K562 (cell line): ENCODE results near the gene UBE2G2. TPM values are rescaled to one million over a fixed set of nuclear protein-coding genes. Genes with fewer than 3 reads are reported as not detected.
A peak's percentile ranks its signal among the peaks of the same experiment; 100 is the strongest.

Experiments used
- ATAC-seq: fragments of 200-7000 bp; cut with Tn5 transposase; 3 replicates; pipeline ENCODE4 v1.9.1; 2020; ENCODE audit warnings: moderate library complexity
- BruUV-seq: library from RNA; stranded (reverse); fragments of 400-500 nt; replicated peaks from 2 replicates; lab custom pipeline; 2021; lab: Mats Ljungman, UMichigan
- CTCF ChIA-PET: fragments of 300-600 bp; formaldehyde crosslinking; extraction: SDS; loops from one replicate; lab custom pipeline; 2021; ENCODE audit warnings: low intra/inter-chr PET ratio; lab: Yijun Ruan, JAX
- POLR2A ChIA-PET: fragments of 300-600, 350-650 bp; sonication (Branson Sonifier 250); formaldehyde crosslinking; extraction: SDS; loops from one replicate; lab custom pipeline; 2021; ENCODE audit warnings: antibody characterized with exemption, inconsistent platforms; lab: Yijun Ruan, JAX
- DNase-seq, 4 experiments: peaks; one replicate each; pipeline versions ENCODE4 v3.0.0 to v3.0.0-alpha.2; 2011 to 2018; ENCODE audit warnings: low spot score in 3 of 4, mixed read lengths in 3 of 4; ENCODE audit errors: extremely low read depth in 1 of 4
- FAIRE-seq: peaks from 2 replicates; lab custom pipeline; 2011; peaks lifted over from hg19 to GRCh38; lab: Jason Lieb, UNC
- H2AFZ ChIP-seq: 2 replicates; pipeline ENCODE4 v1.6.0; 2011; ENCODE audit warnings: low read depth, low read length, control low read depth, inconsistent platforms
- H3K27ac ChIP-seq: fragments of 200-600 bp; 3 replicates; pipeline ENCODE4 v1.8.0; 2011; ENCODE audit warnings: low read depth, mild to moderate bottlenecking, control low read depth, inconsistent platforms, low read length, moderate library complexity, mixed read lengths; ENCODE audit errors: extremely low read depth
- H3K27me3 ChIP-seq, 2 experiments: fragments of 300-600 bp in 1 of 2; 2 replicates in 1 of 2; 3 replicates in 1 of 2; pipeline versions ENCODE4 v1.6.0 to v1.8.0; 2011; ENCODE audit warnings: inconsistent platforms in 2 of 2, low read length in 2 of 2, mild to moderate bottlenecking in 1 of 2, mixed read lengths in 1 of 2, moderate library complexity in 1 of 2; ENCODE audit not compliant: control insufficient read depth in 2 of 2, insufficient read depth in 2 of 2
- H3K36me3 ChIP-seq: fragments of 300-600 bp; 3 replicates; pipeline ENCODE4 v1.8.0; 2011; ENCODE audit warnings: mild to moderate bottlenecking, low read length, inconsistent platforms; ENCODE audit not compliant: control insufficient read depth, insufficient read depth
- H3K4me1 ChIP-seq, 2 experiments: fragments of 200-600 bp in 1 of 2; replicated peaks in 1 of 2; 2 replicates in 1 of 2; 3 replicates in 1 of 2; pipeline versions ENCODE4 v1.5.1 to v1.8.0; 2011; ENCODE audit warnings: inconsistent platforms in 2 of 2, low read length in 2 of 2, mild to moderate bottlenecking in 1 of 2, mixed read lengths in 1 of 2, moderate library complexity in 1 of 2; ENCODE audit not compliant: control insufficient read depth in 2 of 2, insufficient read depth in 2 of 2
- H3K4me2 ChIP-seq: 2 replicates; pipeline ENCODE4 v1.6.1; 2011; ENCODE audit warnings: low read length, control low read depth, inconsistent platforms, mixed read lengths; ENCODE audit not compliant: insufficient read depth
- H3K4me3 ChIP-seq: fragments of 200-600 bp; sonication (generic), shearing (Covaris generic); 2 replicates; pipeline ENCODE4 v1.5.1; 2016; ENCODE audit warnings: control low read depth, inconsistent platforms
- H3K79me2 ChIP-seq: fragments of 200-600 bp; 3 replicates; pipeline ENCODE4 v1.8.0; 2011; ENCODE audit warnings: low read length, inconsistent platforms; ENCODE audit not compliant: control insufficient read depth, insufficient read depth
- H3K9ac ChIP-seq, 2 experiments: 2 replicates each; pipeline versions ENCODE4 v1.6.0 to v1.6.1; 2011; ENCODE audit warnings: low read depth in 2 of 2, low read length in 2 of 2, control low read depth in 1 of 2, inconsistent platforms in 1 of 2, mild to moderate bottlenecking in 1 of 2, mixed read lengths in 1 of 2; ENCODE audit not compliant: insufficient read depth in 1 of 2
- H3K9me1 ChIP-seq: one replicate; pipeline ENCODE4 v1.6.0; 2011; ENCODE audit warnings: inconsistent platforms, mild to moderate bottlenecking, low read length, moderate library complexity; ENCODE audit not compliant: control insufficient read depth, insufficient read depth
- H3K9me3 ChIP-seq: replicated peaks from 2 replicates; pipeline ENCODE4 v1.5.1; 2011; ENCODE audit warnings: low read depth, low read length, inconsistent platforms; ENCODE audit not compliant: control insufficient read depth, insufficient read depth
- H4K20me1 ChIP-seq: replicated peaks from 2 replicates; pipeline ENCODE4 v1.6.1; 2011; ENCODE audit warnings: low read length, inconsistent platforms, mixed read lengths; ENCODE audit not compliant: control insufficient read depth, insufficient read depth
- ARID1B ChIP-seq: fragments of 450-650 bp; IDR thresholded peaks from 2 replicates; pipeline ENCODE4 v1.6.1; 2016; ENCODE audit warnings: antibody characterized with exemption, mild to moderate bottlenecking, inconsistent platforms
- ATF7 ChIP-seq: fragments of 450-650 bp; IDR thresholded peaks from 2 replicates; pipeline ENCODE4 v1.7.1; 2014; ENCODE audit warnings: mild to moderate bottlenecking, moderate library complexity
- CBX2 ChIP-seq: fragments of 200-600 bp; sonication (generic); IDR thresholded peaks from one replicate; pipeline ENCODE4 v1.6.1; 2012; ENCODE audit warnings: mild to moderate bottlenecking, low read length, inconsistent platforms; ENCODE audit not compliant: insufficient read depth, poor library complexity, severe bottlenecking
- CXXC5 ChIP-seq: fragments of 250-450 bp; sonication (Bioruptor Pico); IDR thresholded peaks from 2 replicates; pipeline ENCODE4 v1.8.0; 2022; ENCODE audit warnings: inconsistent platforms, mild to moderate bottlenecking, moderate library complexity
- FOSL1 ChIP-seq: fragments of 200-800 bp; sonication (Bioruptor generic); conservative IDR thresholded peaks from 2 replicates; pipeline ENCODE4 v1.6.1; 2016; ENCODE audit warnings: missing genetic modification characterization, missing compliant biosample characterization
- GATAD2B ChIP-seq: fragments of 450-650 bp; IDR thresholded peaks from 2 replicates; pipeline ENCODE4 v1.6.1; 2017; ENCODE audit warnings: mild to moderate bottlenecking, borderline replicate concordance
- GTF2E2 ChIP-seq: fragments of 200-800 bp; sonication (Bioruptor generic); IDR thresholded peaks from 2 replicates; pipeline ENCODE4 v1.6.1; 2016; ENCODE audit warnings: missing genetic modification characterization, missing compliant biosample characterization
- NR2C1 ChIP-seq, 2 experiments: fragments of 450-650 bp; IDR thresholded peaks; 2 replicates each; pipeline ENCODE4 v1.6.1; 2017; ENCODE audit warnings: mild to moderate bottlenecking in 2 of 2, antibody characterized with exemption in 1 of 2, inconsistent platforms in 1 of 2, missing compliant biosample characterization in 1 of 2, missing genetic modification characterization in 1 of 2
- NR2C2 ChIP-seq, 2 experiments: fragments of 200-800 bp in 1 of 2; sonication (Bioruptor generic) in 1 of 2; sonication (generic) in 1 of 2; formaldehyde crosslinking in 1 of 2; IDR thresholded peaks; 2 replicates each; pipeline versions ENCODE4 v1.6.1 to v1.8.0; 2016 to 2022; ENCODE audit warnings: mild to moderate bottlenecking in 1 of 2, missing compliant biosample characterization in 1 of 2, missing genetic modification characterization in 1 of 2, missing genetic modification reagents in 1 of 2
- SMARCA4 ChIP-seq: fragments of 450-650 bp; IDR thresholded peaks from 2 replicates; pipeline ENCODE4 v1.6.1; 2016
- ZNF592 ChIP-seq: fragments of 450-650 bp; IDR thresholded peaks from 2 replicates; pipeline ENCODE4 v1.6.1; 2017; ENCODE audit warnings: antibody characterized with exemption, mild to moderate bottlenecking
- ZNF766 ChIP-seq: fragments of 200-800 bp; sonication (Bioruptor generic); conservative IDR thresholded peaks from 2 replicates; pipeline ENCODE4 v1.6.1; 2016; ENCODE audit warnings: missing genetic modification characterization, missing compliant biosample characterization
- WGBS: fragments of 100-300 bp; shearing (Covaris generic); methylation state at CpG from one replicate; pipeline ENCODE4 v1.1.6; 2016; ENCODE audit warnings: low coverage, mixed read lengths; ENCODE audit not compliant: insufficient coverage; ENCODE audit errors: missing lambda C conversion rate; 5-methylcytosine and 5-hydroxymethylcytosine counted together
- in situ Hi-C: fragments of 300-500 bp; cut with MboI; formaldehyde crosslinking; loops from 4 replicates; pipeline ENCODE4 v1.15.0; 2018; ENCODE audit warnings: inconsistent platforms, mixed read lengths
- intact Hi-C: fragments of 100-400 bp; cut with micrococcal nuclease; formaldehyde crosslinking; loops from 2 replicates; pipeline ENCODE4 v1.14.2; 2022
- polyA plus RNA-seq, 8 experiments: library from polyadenylated mRNA; depleted of rRNA in 4 of 8; stranded (reverse) in 5 of 8; unstranded in 3 of 8; fragments of >200 nt; fragmentation: Nextera tagmentation in 2 of 8; fragmentation: Illumina TruSeq in 1 of 8; extraction: Ambion mirVana in 2 of 8; extraction: Trizol in 1 of 8; gene quantifications; 2 replicates each; pipeline versions ENCODE4 v1.2.1 to v1.2.3, GENCODE V29; 2011 to 2014; ENCODE audit warnings: inconsistent platforms in 1 of 8, missing spikeins in 1 of 8
- total RNA-seq, 7 experiments: library from RNA; depleted of rRNA in 6 of 7; stranded (reverse); fragments of >200 nt in 6 of 7; fragmentation: Illumina TruSeq in 2 of 7; extraction: Trizol in 2 of 7; gene quantifications; 2 replicates each; pipeline versions ENCODE4 v1.2.1 to v1.2.3, GENCODE V29; 2011 to 2021; ENCODE audit warnings: low replicate concordance in 1 of 7
- TF ChIP-seq, protein P1 (sequence below): fragments of 250-450 bp; sonication (Bioruptor Pico); IDR thresholded peaks from 2 replicates; pipeline ENCODE4 v1.5.0; 2022; ENCODE audit warnings: mild to moderate bottlenecking

UBE2G2 gene
- total and polyA plus RNA-seq, 9 of the 15 experiments (the other 6 are each of a cell fraction or from before 2014, with no cell fraction given): 47.5 to 225 (median 140) TPM

DNA sequence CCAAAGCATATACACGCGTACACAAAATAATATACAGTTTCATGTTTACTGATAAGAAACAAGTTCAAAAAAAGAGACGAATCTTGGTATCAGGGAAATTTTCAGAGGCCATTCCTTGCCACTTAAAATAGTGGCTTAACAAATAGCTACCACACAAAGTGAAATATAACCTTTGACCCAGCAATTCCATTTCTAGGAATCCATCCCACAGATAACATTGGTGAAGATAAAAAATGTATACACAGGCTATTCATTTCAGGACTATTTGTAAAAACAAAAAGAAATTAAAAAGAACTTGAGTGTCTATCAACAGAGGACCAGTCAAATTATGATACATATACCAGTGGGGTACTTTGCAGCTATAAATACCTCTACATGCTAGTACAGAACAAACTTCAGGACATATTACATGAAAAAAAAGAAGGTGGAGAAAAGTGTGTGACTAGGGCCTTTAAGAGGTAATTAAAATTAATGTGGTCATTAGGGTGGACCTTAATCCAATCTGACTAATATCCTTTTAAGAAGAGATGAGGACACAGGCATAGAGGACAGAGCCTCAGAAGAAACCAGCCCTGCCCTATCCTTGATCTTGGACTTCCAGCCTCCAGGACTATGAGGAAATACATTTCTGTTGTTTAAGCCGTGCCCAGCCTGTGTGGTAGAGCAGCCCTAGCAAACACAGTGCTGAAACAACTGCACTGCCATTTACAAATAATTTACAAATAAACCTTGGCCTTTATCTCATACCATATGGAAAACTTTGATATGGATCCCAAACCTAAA is 7.8 kb downstream of the UBE2G2 start:
- H3K9me3 ChIP-seq: no peaks in the 10 kb centered on the region; the same call in 1 of the 2 replicates
- no peaks in the 10 kb centered on the region for H3K9me1 ChIP-seq
- H3K79me2 ChIP-seq: peaks cover 95% of the 10 kb centered on the region
- no peak overlapping the region for H3K4me3 ChIP-seq
- 17% methylated on average over 4 of the region's 4 CpGs for WGBS
- in situ Hi-C loops: loop anchor here (5.0 kb wide), 1 partner anchor 276 kb away; no protein-coding TSS in a partner anchor
- ChIA-PET POLR2A (interaction anchor here (0.6 to 2.1 kb wide), 12 partner anchors 9 to 343 kb away, joined by 3 to 19 read pairs (median 3); partner anchors contain the start of genes SLX9 and UBE2G2), CTCF (interaction anchor here (0.9 to 3.8 kb wide), 3 partner anchors 99 to 284 kb away, joined by 3 to 16 read pairs (median 4); no protein-coding TSS in a partner anchor)
- BruUV-seq: no TSS peak
- peaks cover 23% of the 10 kb centered on the region for H4K20me1 ChIP-seq
- ATAC-seq: peak; percentile 61
- peaks cover 2 to 13% of the 10 kb centered on the region in 2 experiments; a peak in 4 of 5 replicates for H3K4me1 ChIP-seq
- no peak for FAIRE-seq
- H3K9ac ChIP-seq: no peak overlapping the region
- intact Hi-C loops: loop anchor here (2.0 kb wide), 1 partner anchor 283 kb away; no protein-coding TSS in a partner anchor
- H3K27ac ChIP-seq: no peak overlapping the region
- peaks cover 71% of the 10 kb centered on the region for H3K36me3 ChIP-seq
- H3K4me2 ChIP-seq: peak overlapping the region; percentile 22; the same call in 1 of the 2 replicates
- DNase-seq: no peak
- H2AFZ ChIP-seq: no peak overlapping the region
- H3K27me3 ChIP-seq: no peaks in the 10 kb centered on the region
- TF ChIP-seq FOSL1 (tag) (0 out of 2 replicates have a peak, but pooled peaks have one; percentile 29), GATAD2B (peak; percentile 51; the same call in 1 of the 2 replicates), ZNF592 (peak; percentile 45; the same call in 1 of the 2 replicates), NR2C1 (IDR thresholded peaks at IDR 0.05) (peak; percentile 89), NR2C1 (tag; IDR thresholded peaks at IDR 0.05) (peak; percentile 92), ATF7 (0 out of 2 replicates have a peak, but pooled peaks have one; percentile 19), SMARCA4 (peak; percentile 11; the same call in 1 of the 2 replicates), GTF2E2 (tag) (0 out of 2 replicates have a peak, but pooled peaks have one; percentile 56), NR2C2 (CRISPR knock-in tag; IDR thresholded peaks at IDR 0.05) (no peak), NR2C2 (tag; IDR thresholded peaks at IDR 0.05) (peak; percentile 91), ARID1B (0 out of 2 replicates have a peak, but pooled peaks have one; percentile 15), ZNF766 (0 out of 2 replicates have a peak, but pooled peaks have one; percentile 7), CXXC5 (CRISPR knock-in tag) (0 out of 2 replicates have a peak, but pooled peaks have one; percentile 8), CBX2 (no peak)
- TF ChIP-seq, protein P1, sequence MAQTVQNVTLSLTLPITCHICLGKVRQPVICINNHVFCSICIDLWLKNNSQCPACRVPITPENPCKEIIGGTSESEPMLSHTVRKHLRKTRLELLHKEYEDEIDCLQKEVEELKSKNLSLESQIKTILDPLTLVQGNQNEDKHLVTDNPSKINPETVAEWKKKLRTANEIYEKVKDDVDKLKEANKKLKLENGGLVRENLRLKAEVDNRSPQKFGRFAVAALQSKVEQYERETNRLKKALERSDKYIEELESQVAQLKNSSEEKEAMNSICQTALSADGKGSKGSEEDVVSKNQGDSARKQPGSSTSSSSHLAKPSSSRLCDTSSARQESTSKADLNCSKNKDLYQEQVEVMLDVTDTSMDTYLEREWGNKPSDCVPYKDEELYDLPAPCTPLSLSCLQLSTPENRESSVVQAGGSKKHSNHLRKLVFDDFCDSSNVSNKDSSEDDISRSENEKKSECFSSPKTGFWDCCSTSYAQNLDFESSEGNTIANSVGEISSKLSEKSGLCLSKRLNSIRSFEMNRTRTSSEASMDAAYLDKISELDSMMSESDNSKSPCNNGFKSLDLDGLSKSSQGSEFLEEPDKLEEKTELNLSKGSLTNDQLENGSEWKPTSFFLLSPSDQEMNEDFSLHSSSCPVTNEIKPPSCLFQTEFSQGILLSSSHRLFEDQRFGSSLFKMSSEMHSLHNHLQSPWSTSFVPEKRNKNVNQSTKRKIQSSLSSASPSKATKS (CRISPR knock-in tag): no peak
